ENCODE measurements around the gene CD24.

GRCh38 chr6:107009499-107009898 lies 35.0 kb upstream of the CD24 start:
- TF ChIP-seq CTCF (IDR thresholded peaks at IDR 0.05) (no peak), POLR2A (IDR thresholded peaks at IDR 0.05) (no peak), EP300 (IDR thresholded peaks at IDR 0.05) (no peak), POLR2AphosphoS5 (IDR thresholded peaks at IDR 0.05) (no peak)

Measured in stomach (tissue), 4 donors.